ENCODE measurements around the gene UQCR10. TPM values are rescaled to one million over a fixed set of nuclear protein-coding genes. Genes with fewer than 3 reads are reported as not detected.

Gene UQCR10
- total RNA-seq, 1 experiment from 2014 or later = 119 TPM

GRCh38 chr22:29798801-29799200 lies 31.6 kb downstream of the UQCR10 start:
- Histone ChIP-seq H3K4me1 (ENCODE audit: insufficient read depth, low read length, poor library complexity, severe bottlenecking) (no peaks in the 10 kb centered on the region), H3K27ac (ENCODE audit: low read depth, low read length, poor library complexity, severe bottlenecking) (no peak overlapping the region)
- TF ChIP-seq EZH2 (IDR thresholded peaks at IDR 0.05; ENCODE audit: borderline replicate concordance, low read depth, low read length, poor library complexity, severe bottlenecking) (no peak), CTCF (conservative IDR thresholded peaks at IDR 0.05; ENCODE audit: low read depth, low read length) (no peak)

GRCh38 chr22:29799217-29799680 lies 32.1 kb downstream of the UQCR10 start:
- POLR2A ChIA-PET (ENCODE audit: low non-redundant PET) = no interaction called here
- no peak overlapping the region for H3K4me3 ChIP-seq (ENCODE audit: low read depth, low read length, poor library complexity, severe bottlenecking)
- peaks cover 30% of the 10 kb centered on the region for H3K36me3 ChIP-seq (ENCODE audit: insufficient read depth, low read length, poor library complexity, severe bottlenecking)

More at GRCh38 chr22:29798801-29799200, 31.6 kb downstream of the UQCR10 start:
- Histone ChIP-seq H3K36me3 (ENCODE audit: insufficient read depth, low read length, poor library complexity, severe bottlenecking) (peaks cover 30% of the 10 kb centered on the region), H3K4me3 (ENCODE audit: low read depth, low read length, poor library complexity, severe bottlenecking) (no peak overlapping the region), H3K9me3 (ENCODE audit: low read depth, low read length, poor library complexity, severe bottlenecking) (no peaks in the 10 kb centered on the region), H3K27me3 (replicated peaks; ENCODE audit: insufficient read depth, low read depth, low read length, poor library complexity) (no peaks in the 10 kb centered on the region)
- DNase-seq (ENCODE audit: low spot score) = no peak
- ChIA-PET POLR2A (ENCODE audit: low non-redundant PET) (no interaction called here), CTCF (no interaction called here)
- BruUV-seq (replicated peaks) = no TSS peak
- intact Hi-C loops (cut with micrococcal nuclease; ENCODE audit: unreplicated experiment) = no loop called here

GRCh38 chr22:29801153-29801552 lies 34.0 kb downstream of the UQCR10 start:
- CTCF ChIA-PET = interaction anchor here (0.9 kb wide), 1 partner anchor 204 kb away, joined by 3 read pairs; no protein-coding TSS in a partner anchor
- TF ChIP-seq EZH2 (IDR thresholded peaks at IDR 0.05; ENCODE audit: borderline replicate concordance, low read depth, low read length, poor library complexity, severe bottlenecking) (no peak), CTCF (conservative IDR thresholded peaks at IDR 0.05; ENCODE audit: low read depth, low read length) (no peak)
- peaks cover 46% of the 10 kb centered on the region for H3K36me3 ChIP-seq (ENCODE audit: insufficient read depth, low read length, poor library complexity, severe bottlenecking)
- no peaks in the 10 kb centered on the region for H3K4me1 ChIP-seq (ENCODE audit: insufficient read depth, low read length, poor library complexity, severe bottlenecking)
- POLR2A ChIA-PET (ENCODE audit: low non-redundant PET) = no interaction called here
- no peak overlapping the region for H3K4me3 ChIP-seq (ENCODE audit: low read depth, low read length, poor library complexity, severe bottlenecking)
- no peak for DNase-seq (ENCODE audit: low spot score)
- no TSS peak for BruUV-seq (replicated peaks)
- H3K27ac ChIP-seq (ENCODE audit: low read depth, low read length, poor library complexity, severe bottlenecking) = no peak overlapping the region
- H3K27me3 ChIP-seq (replicated peaks; ENCODE audit: insufficient read depth, low read depth, low read length, poor library complexity) = no peaks in the 10 kb centered on the region
- intact Hi-C loops (cut with micrococcal nuclease; ENCODE audit: unreplicated experiment) = no loop called here
- H3K9me3 ChIP-seq (ENCODE audit: low read depth, low read length, poor library complexity, severe bottlenecking) = no peaks in the 10 kb centered on the region

More at GRCh38 chr22:29799217-29799680, 32.1 kb downstream of the UQCR10 start:
- Histone ChIP-seq H3K27ac (ENCODE audit: low read depth, low read length, poor library complexity, severe bottlenecking) (no peak overlapping the region), H3K4me1 (ENCODE audit: insufficient read depth, low read length, poor library complexity, severe bottlenecking) (no peaks in the 10 kb centered on the region), H3K27me3 (replicated peaks; ENCODE audit: insufficient read depth, low read depth, low read length, poor library complexity) (no peaks in the 10 kb centered on the region), H3K9me3 (ENCODE audit: low read depth, low read length, poor library complexity, severe bottlenecking) (no peaks in the 10 kb centered on the region)
- no peak for DNase-seq (ENCODE audit: low spot score)
- CTCF ChIA-PET = no interaction called here
- intact Hi-C loops (cut with micrococcal nuclease; ENCODE audit: unreplicated experiment) = no loop called here
- TF ChIP-seq CTCF (conservative IDR thresholded peaks at IDR 0.05; ENCODE audit: low read depth, low read length) (no peak), EZH2 (IDR thresholded peaks at IDR 0.05; ENCODE audit: borderline replicate concordance, low read depth, low read length, poor library complexity, severe bottlenecking) (no peak)
- no TSS peak for BruUV-seq (replicated peaks)
